GM21717 (cell line): ENCODE measurements around the gene LAMTOR2.
"Not testable (repeated sequence)": the region's sequence is repeated elsewhere in the genome, so short reads cannot be mapped to it uniquely, and the experiment has no call there.

Source experiments
- ATAC-seq: cut with Tn5 transposase; IDR thresholded peaks from one replicate; pipeline ENCODE4 v1.9.1; 2021; ENCODE audit warnings: mild to moderate bottlenecking, moderate library complexity; ENCODE audit not compliant: unreplicated experiment

LAMTOR2 gene

DNA sequence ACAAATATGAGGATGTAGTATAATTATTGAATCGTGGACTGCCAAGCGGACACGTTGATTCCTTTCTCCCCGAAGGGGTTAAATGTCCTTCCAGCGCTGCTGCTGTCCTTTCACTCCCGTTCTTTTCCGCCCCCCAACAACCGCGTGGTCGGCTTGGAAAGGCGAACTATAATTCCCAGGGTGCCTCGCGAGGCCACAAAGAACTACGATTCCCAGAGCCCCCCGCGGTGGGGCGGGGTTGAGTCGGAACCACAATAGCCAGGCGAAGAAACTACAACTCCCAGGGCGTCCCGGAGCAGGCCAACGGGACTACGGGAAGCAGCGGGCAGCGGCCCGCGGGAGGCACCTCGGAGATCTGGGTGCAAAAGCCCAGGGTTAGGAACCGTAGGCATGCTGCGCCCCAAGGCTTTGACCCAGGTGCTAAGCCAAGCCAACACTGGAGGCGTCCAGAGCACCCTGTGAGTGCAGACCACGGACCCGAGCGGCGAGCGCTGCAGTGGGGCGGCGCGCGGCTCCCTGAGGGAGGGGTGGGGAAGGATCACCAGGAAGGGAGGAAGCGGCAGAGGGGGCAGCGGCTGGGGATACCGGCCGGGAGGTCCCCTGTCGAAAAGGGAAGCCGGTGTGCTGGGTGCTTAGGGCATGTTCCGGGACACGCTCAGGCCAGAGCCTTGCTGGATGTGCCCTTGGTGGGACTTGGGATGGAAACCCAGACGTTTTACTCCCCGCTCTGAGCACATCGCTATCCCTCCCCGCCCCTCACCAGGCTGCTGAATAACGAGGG lies at the start of gene LAMTOR2:
Gene LAMTOR2 (plus strand): TSS at position 283 of the 781 bp plus-strand sequence. CDS start 108 bp downstream, at position 391.
- peak; percentile 56 for ATAC-seq

DNA sequence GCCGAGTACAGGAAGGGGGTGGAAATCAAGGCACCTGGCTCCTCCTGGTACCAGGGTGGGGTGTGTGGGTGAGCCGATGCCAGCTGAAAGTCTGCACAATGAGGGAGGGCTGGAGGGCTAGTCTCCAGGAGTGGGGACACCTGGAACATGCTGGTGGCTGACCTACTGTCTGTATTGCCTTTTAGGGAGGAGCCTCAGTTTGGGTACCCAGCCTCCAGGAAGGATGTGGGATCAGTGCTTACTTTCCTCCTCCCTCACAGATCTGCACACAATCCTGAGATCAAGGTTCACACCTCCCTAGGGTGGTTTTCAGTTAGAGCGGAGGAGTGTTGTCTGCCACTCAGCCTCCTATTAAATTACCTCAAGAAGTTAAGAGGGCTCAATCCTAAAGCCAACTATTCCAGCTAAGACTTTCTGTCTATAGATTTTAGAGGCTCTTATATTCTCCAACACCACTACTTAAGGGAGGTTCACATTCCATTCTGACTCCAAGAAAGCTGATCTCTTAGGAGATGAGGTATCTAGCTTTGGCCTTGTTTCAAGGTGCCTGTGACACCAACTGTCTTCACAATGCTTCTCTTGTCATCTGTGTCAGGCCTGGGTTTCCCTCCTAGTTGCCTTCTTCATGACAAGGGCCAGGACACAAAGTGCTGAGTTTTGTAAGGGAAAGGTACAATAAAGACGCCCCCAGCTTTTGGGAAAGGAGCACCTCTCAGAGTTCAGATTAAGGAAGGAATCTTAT lies 49.6 kb upstream of the LAMTOR2 start:
- no peak for ATAC-seq

DNA sequence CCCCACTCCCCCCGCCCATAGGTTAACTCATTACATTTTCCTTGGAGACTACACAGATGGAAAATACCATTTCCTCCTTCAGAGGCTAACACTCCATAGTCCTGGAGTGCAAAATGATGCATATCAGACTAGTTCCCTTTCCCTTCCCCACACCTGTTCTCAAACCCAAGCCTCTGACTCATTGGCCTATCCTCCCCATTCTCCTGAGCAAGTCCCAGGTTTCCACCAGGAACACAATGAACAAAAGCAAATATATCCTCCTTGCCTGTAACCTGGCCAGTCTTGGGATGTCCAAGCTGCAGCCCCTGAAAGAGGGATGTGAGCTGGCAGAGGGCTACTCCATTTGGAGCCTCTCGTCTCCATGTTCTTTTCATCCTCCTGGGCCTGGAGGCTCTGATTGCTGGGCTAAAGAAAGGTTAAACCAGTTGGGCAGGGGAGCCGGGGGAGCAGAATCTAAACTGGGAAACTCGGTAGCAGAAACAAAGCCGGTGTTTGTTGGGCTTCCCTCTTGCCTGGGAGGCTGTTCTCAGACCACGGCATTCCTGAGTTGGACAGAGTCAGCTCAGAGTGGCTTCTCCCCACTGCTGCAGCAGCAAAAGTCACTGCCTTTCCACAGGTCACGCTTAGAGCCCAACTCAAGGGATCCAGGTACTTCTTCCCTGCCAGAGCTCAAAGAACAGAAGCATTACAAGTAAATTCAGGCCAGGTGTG lies 47.8 kb upstream of the LAMTOR2 start:
- no peak for ATAC-seq

DNA sequence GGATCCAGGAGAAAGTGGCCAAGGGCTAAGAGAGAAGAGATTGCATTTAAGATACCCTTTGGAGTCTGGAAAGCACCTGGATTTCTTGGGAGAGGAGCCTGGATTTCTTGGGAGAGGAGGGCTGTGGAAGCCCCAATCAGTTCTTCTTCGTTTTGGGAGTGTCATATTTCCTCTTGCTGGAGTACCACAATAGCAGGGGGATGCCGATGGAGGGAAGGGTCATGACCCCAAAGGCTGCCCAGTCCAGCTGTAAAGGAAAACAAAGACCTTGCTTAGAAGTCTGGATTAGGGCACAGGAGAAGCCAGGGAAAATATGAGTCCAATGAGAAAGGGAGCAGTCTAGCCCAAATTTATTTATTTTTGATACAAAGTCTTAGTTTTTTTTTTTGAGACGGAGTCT lies 45.2 kb upstream of the LAMTOR2 start:
- no peak for ATAC-seq

DNA sequence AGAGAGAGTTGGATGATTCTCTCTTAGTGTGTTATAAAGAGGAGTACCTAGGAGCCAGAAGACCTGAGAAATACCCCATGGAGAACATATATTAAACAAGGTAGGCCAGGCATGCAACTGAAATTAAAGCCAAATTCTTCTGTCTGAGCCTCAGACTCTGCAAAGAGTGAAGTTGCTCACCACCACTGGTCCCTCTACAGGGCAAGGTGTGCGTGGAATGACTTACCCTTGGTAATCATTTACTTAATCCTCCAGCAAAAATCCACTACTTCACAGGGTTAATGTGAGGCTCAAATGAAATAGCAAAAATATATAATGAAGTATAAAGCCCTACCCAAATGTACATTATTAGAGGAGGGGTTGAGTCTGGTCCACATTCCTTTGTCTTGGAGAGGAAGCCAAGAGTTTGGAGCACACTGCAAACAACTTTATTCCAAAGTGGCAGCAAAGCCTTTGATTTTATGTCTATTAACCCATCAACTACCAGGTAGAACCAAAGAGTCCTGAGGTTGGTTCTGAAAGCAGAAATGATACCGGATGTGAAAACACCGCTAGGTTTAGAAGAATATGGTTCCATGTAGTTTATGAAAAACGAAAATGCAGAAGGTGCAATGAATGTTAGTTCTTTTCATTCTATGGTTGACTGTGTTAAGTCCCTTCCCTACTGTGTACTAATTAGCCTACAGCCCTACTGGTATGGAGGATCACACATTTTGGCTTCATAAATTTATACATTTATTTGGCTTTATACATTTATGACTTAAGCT lies 42.3 kb upstream of the LAMTOR2 start:
- peak; percentile 72 for ATAC-seq

DNA sequence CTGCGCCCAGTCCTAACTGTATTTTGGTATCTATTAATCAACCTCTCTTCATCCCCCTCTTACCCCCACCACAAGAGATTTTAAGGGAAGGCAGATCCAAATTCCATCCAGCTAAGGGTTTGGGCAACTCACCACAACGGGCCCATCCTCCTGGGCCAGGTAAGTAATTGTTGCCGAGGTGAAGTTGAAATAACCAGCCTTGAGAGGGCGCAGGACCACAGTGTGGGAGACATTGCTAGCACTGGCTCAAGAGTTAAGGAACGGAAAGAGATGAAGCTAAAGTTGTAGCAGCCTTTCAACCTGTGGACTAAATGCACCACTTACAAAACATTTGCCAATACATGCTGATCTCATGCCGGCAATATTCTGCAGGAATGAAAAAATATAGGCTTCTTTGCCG lies 39.8 kb upstream of the LAMTOR2 start:
- ATAC-seq = no peak

DNA sequence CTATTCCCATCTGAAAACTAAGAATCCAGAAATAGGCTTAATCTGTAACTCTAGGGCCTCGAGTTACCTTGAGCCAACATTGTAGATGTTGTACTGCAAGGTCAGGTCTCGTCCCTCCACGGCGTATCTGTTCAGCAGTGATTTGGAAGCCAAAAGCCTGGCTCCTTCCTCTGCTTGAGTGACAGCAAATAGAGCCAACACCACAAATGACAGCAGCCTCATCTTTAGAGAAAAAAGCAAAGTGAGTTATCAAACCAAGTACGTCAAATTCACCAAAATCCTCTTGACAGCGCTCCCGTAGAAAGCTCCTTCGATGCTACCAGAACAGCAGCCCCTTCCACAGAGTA lies 34.7 kb upstream of the LAMTOR2 start:
- no peak for ATAC-seq

DNA sequence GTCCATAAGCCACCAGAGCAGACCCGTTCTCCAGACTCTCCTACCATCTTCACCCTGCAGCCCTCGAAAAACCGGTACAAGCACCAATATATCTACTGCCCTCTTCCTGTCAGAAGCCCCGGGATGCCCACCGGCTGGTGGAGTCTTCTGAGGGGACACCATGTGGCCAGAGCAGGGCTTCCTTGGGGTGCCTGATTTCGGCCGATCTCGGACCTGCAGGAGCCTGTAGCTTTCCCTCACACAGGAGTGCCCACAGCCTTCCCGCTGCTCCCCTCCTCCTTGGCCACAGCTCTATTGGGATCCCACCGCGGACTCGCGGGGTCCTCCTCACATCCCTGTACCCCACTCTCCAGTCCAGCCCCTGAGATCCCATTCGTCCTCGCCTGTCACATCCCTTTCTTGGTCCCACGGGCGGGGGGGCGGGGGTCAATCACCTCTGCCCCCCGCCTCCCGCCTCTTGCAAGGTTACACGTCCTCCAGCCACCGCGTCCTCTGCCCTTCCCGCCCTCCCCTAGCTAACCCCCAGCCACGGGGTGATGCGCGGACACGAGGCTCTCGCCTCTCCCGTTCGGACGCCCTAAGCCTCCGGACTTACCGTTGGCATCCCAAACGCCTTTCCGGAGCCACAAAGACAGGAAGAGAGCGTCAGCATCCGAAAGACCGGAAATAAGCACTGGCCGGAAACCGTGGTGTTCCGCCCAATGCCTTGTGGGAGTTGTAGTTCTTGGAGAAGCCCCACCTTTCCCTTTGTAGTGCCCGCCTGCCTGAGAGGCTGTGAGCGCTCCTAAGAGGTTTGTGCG lies 34.1 kb upstream of the LAMTOR2 start, which contains the start of gene SSR2:
Gene SSR2 (minus strand): TSS at position 659 of the 800 bp plus-strand sequence. CDS start 784 bp downstream, outside the sequence.
- peak; percentile 95 for ATAC-seq

DNA sequence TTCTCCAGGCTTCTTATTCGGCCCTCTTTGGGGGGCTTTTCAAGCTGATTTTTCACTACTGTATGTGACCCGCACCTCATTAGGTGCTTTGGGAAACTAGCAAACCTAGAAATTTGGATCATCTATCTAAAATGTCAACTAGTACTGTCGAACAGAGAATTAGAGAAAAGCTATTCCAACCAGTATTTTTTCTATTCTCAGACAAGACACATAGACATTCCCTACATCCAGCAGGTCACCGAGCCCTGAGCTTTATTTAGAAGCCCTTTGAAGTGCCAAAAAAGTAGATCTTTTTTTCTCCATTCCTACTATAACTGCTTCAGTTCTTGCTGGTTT lies 33.5 kb upstream of the LAMTOR2 start:
- ATAC-seq = no peak

DNA sequence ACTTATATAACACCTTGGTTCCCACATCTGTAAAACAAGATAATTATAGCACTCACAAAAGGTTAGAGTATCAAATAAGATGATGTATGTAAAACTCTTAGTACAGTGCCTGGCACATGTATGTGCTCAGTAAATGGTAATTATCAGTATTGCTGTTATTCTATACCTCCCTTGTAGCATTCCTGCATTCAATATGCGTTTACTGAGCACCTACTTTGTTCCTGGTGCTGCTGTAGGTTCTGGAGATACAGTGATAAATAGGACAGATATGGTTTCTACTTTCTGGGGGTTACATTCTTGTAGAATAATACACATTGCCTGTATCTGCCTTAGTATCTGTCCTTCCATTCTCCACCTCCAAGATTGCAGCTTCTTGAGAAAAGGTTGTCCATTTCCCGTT lies 32.6 kb upstream of the LAMTOR2 start:
- ATAC-seq = no peak

DNA sequence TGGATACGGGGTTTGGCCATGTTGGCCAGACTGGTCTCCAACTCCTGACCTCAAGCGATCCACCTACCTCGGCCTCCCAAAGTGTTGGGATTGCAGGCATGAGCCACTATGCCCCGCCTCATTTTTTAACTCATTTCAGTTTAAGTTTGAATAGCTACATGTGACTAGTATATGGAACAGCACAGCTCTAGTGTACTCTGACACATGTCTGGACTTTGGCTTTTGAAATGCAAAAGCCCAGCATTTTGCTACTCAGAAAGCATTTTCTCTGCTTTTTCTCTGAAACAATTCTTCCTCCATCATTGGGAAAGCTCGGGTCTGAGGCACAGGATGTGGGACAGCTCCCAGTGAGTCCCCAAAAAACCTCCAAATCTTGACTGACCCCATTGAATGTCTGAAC lies 29.8 kb upstream of the LAMTOR2 start:
- no peak for ATAC-seq

DNA sequence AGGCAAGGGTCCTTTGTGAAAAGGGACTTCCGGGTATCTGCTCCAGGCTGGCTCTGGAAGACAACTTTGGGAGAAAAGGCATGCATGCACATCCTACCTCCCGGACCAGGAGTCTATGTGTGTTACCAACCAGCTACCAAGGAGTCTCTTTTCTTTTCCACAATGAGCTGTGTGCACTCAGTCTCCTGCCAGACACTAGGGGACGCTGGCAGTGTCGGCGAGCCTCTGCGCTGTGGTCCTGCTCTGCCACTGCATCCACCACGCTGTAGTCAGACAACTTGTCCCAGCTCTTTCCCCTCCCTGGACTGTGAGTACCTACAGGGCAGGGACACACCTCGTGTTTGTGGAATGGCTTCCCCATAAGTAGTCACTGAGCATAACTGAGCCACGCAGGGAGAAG lies 28.7 kb upstream of the LAMTOR2 start:
- no peak for ATAC-seq

DNA sequence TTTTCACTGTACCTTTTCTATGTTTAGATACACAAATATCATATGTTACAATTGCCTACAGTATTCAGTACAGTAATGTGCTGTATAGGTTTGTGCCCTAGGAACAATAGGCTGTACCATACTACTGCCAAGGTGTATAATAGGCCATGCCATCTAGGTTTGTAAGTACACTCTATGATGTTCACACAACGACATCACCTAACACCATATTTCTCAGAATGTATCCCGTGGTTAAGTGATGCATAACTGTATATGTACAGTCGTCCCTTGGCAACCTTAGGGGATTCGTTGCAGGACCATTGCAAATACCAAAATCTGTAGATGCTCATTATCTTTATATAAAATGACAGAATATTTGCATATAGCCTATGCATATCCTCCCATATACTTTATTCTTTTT lies 28.0 kb upstream of the LAMTOR2 start:
- ATAC-seq = no peak

DNA sequence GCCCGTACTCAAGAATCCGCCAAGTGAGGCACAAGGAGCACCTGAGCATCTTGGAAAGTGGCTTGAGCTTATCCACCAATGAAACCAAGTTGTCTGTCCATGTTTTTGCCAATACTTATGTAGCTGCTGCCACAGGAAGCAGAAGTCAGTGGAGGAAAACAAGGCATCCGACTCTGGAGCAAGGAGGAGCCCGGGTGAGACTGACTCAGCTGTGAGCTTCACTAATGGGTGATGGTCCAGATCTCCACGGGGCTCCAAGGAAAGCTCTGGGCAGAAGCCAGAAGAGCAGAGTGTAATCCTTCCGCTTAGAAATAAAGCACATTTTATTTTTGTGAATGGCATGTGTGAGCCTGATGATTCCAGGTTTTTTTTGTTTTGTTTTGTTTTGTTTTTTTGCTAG lies 21.6 kb upstream of the LAMTOR2 start:
- ATAC-seq = no peak

DNA sequence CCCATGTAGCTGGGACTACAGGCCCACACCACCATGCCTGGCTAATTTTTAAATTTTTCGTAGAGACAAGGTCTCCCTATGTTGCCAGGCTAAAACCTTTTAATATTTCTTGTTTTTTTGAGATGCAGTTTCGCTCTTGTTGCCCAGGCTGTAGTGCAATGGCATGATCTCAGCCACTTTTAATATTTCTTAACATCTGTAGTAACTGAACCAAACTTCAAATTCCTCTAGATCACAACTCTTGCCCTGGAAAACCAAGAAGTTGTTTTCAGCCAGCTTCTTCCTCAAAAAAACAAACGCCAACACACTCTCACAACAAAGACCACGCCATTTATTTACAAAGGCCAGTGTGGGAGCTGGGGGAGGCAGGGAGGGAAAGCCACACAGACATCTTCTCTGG lies 19.6 kb upstream of the LAMTOR2 start:
- not testable (repeated sequence) for ATAC-seq

DNA sequence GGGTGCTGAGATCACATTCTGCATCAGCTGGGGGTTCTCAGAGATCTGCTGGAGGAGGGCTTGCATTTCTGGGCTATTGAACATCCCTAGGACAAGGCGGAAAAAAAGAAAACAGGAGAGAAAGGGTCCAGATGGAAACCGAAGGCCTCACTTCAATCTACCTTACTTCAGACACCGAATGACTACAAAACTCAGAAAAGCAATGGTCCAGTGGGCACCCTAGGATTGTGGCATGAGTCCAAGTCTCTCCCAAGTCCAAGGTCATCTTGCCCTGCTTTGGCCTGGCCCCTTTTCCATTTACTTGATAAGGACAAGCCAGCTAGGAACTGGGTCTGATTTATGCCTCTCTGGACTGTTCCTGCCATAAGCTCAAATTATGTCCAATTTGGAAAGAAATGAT lies 11.8 kb upstream of the LAMTOR2 start:
- ATAC-seq = no peak

DNA sequence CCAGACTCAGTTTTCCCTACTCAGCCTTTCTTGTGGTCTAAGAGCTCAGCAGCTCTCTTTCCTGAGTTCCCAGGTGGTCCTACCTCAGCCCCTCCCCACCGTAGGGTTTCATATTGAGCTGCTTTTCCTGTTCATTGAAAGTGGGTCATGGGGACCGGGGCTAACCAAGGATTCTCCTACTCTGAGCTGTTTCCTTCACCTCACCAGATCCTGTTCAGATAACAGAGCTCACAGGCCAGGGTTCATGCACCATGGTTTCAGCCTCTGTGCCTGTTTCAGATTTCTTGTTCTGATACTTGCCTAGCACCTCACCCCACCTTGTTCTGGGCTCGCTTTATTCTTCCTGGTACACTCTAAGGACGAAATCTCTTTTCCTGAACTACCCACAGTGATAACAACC lies 9.5 kb upstream of the LAMTOR2 start:
- no peak for ATAC-seq

DNA sequence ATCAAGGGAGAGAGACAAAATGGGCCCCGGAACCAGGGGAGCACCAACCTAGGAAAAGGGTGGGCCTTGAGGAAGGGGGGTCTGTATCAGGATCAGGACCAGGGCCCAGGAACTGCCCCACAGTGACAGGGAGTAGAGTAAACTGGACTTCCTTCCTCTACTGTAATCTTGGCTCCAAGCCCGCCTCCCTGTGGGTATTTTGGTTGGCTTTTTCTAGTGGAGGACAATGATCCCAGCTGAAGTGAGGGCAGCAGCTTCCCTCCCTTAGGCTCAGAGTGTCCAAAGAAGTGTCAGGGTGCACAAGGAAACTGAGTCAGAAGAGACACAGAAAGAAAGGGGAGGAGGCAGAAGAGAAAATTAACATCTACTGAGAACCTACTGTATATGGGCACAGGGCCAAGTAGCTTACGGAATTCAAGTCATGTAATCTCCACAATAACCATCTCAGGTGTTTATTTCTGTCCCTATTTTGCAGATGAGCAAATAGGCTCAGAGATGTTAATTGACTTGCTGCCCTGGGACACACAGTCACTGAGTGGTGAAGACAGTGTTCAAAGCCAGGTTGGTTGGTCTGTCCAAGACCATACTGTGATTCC lies 5.8 kb upstream of the LAMTOR2 start:
- no peak for ATAC-seq

DNA sequence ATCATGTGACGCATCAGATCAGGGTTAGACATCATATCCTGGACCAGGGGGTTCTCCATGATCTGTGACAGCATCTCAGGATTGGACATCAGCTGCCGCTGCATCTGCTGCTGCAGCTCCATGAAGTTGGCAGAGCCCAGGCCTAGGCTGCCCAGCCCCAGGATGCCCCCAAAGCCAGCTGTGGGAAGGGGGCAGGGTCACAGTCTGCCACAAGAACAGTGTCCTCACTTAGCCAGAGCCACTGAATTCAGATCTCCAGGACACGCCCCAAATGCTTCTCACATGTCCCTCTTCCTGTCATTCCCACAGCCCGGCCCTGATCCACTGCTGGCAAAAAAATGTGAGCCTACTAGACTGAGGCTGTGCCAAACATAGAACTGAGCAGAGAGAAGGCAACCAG lies 4.2 kb upstream of the LAMTOR2 start:
- ATAC-seq = no peak
